Sigmoid colon (tissue), 4 donors: ENCODE measurements around the gene UBXN7.

ENCODE experiments used
- EP300 ChIP-seq, 4 donors: sonication (generic); formaldehyde crosslinking; IDR thresholded peaks; one replicate each; pipeline ENCODE4 v1.6.1; 2017; ENCODE audit warnings: antibody characterized with exemption in 4 of 4
- POLR2A ChIP-seq, 2 donors: fragments of 450-650 bp; IDR thresholded peaks; one replicate each; pipeline ENCODE4 v1.6.1; 2016; ENCODE audit warnings: antibody characterized with exemption in 2 of 2, mild to moderate bottlenecking in 2 of 2, moderate library complexity in 2 of 2
- POLR2AphosphoS5 ChIP-seq, 4 donors: sonication (generic); formaldehyde crosslinking; IDR thresholded peaks; one replicate each; pipeline ENCODE4 v1.6.1; 2017; ENCODE audit warnings: antibody characterized with exemption in 4 of 4
- TF ChIP-seq, protein P1 (sequence below), 4 experiments: fragments of 450-650 bp in 3 of 4; fragments of 200-600 bp in 1 of 4; IDR thresholded peaks; one replicate each; pipeline ENCODE4 v1.5.1; 2016 to 2019; ENCODE audit warnings: antibody characterized with exemption in 4 of 4, mild to moderate bottlenecking in 3 of 4, moderate library complexity in 2 of 4

DNA sequence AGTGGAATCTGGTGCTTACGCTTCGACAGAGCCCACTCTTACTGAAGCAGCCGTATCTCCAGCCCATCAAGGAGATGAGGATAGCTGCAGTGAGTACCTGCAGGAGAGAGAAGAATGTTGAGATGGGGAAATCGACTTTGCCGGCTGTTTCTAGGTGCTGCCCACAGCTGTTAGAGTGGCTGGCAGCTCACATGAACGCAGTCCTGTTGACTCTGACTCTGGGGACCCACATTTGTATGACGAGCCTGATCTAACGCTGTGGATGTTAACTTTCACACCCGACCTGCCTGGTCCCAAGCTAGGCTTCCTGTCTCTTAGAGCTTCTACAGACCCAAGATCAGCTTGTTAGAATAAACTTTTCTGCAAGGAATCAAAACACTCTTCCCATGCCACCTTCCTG lies 105.3 kb downstream of the UBXN7 start:
- TF ChIP-seq, protein P1, sequence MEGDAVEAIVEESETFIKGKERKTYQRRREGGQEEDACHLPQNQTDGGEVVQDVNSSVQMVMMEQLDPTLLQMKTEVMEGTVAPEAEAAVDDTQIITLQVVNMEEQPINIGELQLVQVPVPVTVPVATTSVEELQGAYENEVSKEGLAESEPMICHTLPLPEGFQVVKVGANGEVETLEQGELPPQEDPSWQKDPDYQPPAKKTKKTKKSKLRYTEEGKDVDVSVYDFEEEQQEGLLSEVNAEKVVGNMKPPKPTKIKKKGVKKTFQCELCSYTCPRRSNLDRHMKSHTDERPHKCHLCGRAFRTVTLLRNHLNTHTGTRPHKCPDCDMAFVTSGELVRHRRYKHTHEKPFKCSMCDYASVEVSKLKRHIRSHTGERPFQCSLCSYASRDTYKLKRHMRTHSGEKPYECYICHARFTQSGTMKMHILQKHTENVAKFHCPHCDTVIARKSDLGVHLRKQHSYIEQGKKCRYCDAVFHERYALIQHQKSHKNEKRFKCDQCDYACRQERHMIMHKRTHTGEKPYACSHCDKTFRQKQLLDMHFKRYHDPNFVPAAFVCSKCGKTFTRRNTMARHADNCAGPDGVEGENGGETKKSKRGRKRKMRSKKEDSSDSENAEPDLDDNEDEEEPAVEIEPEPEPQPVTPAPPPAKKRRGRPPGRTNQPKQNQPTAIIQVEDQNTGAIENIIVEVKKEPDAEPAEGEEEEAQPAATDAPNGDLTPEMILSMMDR (IDR thresholded peaks at IDR 0.05) = no peak
- TF ChIP-seq POLR2AphosphoS5 (IDR thresholded peaks at IDR 0.05) = no peak
- no peak for TF ChIP-seq POLR2A (IDR thresholded peaks at IDR 0.05)
- TF ChIP-seq EP300 (IDR thresholded peaks at IDR 0.05) = no peak
